GM12878 (cell line): ENCODE results near the gene TOPBP1. TPM values are rescaled to one million over a fixed set of nuclear protein-coding genes. Genes with fewer than 3 reads are reported as not detected.

Experiments
- ATAC-seq: fragments of 200-7000 bp; cut with Tn5 transposase; 3 replicates; pipeline ENCODE4 v1.9.1; 2020; ENCODE audit warnings: mild to moderate bottlenecking, moderate library complexity
- BruUV-seq: library from RNA; stranded (reverse); fragments of 400-500 nt; replicated peaks from 2 replicates; lab custom pipeline; 2021; lab: Mats Ljungman, UMichigan
- CTCF ChIA-PET: fragments of 300-600 bp; sonication (Branson Sonifier 250); formaldehyde crosslinking; extraction: SDS; loops from one replicate; lab custom pipeline; 2021; ENCODE audit warnings: inconsistent platforms; lab: Yijun Ruan, JAX
- POLR2A ChIA-PET: fragments of 350-600 bp; formaldehyde crosslinking; extraction: SDS; loops from one replicate; lab custom pipeline; 2021; ENCODE audit warnings: inconsistent platforms; lab: Charles Lee
- RAD21 ChIA-PET: fragments of 300-600 bp; sonication (Branson Sonifier 250); formaldehyde crosslinking; loops from one replicate; lab custom pipeline; 2023; ENCODE audit warnings: antibody characterized with exemption; ENCODE audit not compliant: unreplicated experiment; lab: Charles Lee
- SMC1A ChIA-PET: fragments of 300-600 bp; sonication (Branson Sonifier 250); formaldehyde crosslinking; loops from one replicate; lab custom pipeline; 2023; ENCODE audit not compliant: unreplicated experiment, uncharacterized antibody; lab: Charles Lee
- DNase-seq: peaks from one replicate; pipeline ENCODE4 v3.0.0-alpha.2; 2011; ENCODE audit warnings: low read depth, low spot score
- FAIRE-seq: peaks from 3 replicates; lab custom pipeline; 2011; peaks lifted over from hg19 to GRCh38; lab: Jason Lieb, UNC
- H2AFZ ChIP-seq: 2 replicates; pipeline ENCODE4 v1.6.0; 2011; ENCODE audit warnings: low read depth, low read length, control low read depth; ENCODE audit not compliant: control insufficient read depth
- H3K27ac ChIP-seq: 2 replicates; pipeline ENCODE4 v1.5.1; 2011; ENCODE audit warnings: control low read depth; ENCODE audit not compliant: control insufficient read depth, insufficient read depth
- H3K27me3 ChIP-seq, 2 experiments: replicated peaks in 1 of 2; 2 replicates each; pipeline versions ENCODE4 v1.6.0 to v1.6.1; 2011; ENCODE audit warnings: low read length in 1 of 2; ENCODE audit not compliant: control insufficient read depth in 2 of 2, insufficient read depth in 2 of 2
- H3K36me3 ChIP-seq, 2 experiments: 2 replicates each; pipeline ENCODE4 v1.5.1; 2011; ENCODE audit warnings: low read length in 1 of 2; ENCODE audit not compliant: control insufficient read depth in 2 of 2, insufficient read depth in 2 of 2
- H3K4me1 ChIP-seq: 2 replicates; pipeline ENCODE4 v1.6.1; 2011; ENCODE audit warnings: mild to moderate bottlenecking, low read length, moderate library complexity, mixed read lengths; ENCODE audit not compliant: control insufficient read depth, insufficient read depth
- H3K4me2 ChIP-seq: 2 replicates; pipeline ENCODE4 v1.6.0; 2011; ENCODE audit warnings: control low read depth; ENCODE audit not compliant: control insufficient read depth, insufficient read depth
- H3K4me3 ChIP-seq: fragments of 200-600 bp; sonication (generic); 2 replicates; pipeline ENCODE4 v1.5.1; 2016
- H3K79me2 ChIP-seq: 2 replicates; pipeline ENCODE4 v1.6.0; 2011; ENCODE audit warnings: low read length; ENCODE audit not compliant: control insufficient read depth, insufficient read depth
- H3K9ac ChIP-seq: 2 replicates; pipeline ENCODE4 v1.8.0; 2011; ENCODE audit warnings: low read length, control low read depth, mixed read lengths; ENCODE audit not compliant: control insufficient read depth, insufficient read depth
- H3K9me3 ChIP-seq: replicated peaks from 3 replicates; pipeline ENCODE4 v1.5.1; 2011; ENCODE audit warnings: mild to moderate bottlenecking, low read length; ENCODE audit not compliant: control insufficient read depth, insufficient read depth
- H4K20me1 ChIP-seq: 2 replicates; pipeline ENCODE4 v1.6.0; 2011; ENCODE audit not compliant: control insufficient read depth, insufficient read depth
- ASH2L ChIP-seq: fragments of 300-600, 200-600 bp; sonication (generic); IDR thresholded peaks from 2 replicates; pipeline ENCODE4 v1.6.1; 2017; ENCODE audit warnings: low read depth, mild to moderate bottlenecking, borderline replicate concordance
- IKZF2 ChIP-seq, 2 experiments: fragments of 450-650 bp; IDR thresholded peaks; 2 replicates each; pipeline ENCODE4 v1.6.1; 2017; ENCODE audit warnings: mild to moderate bottlenecking in 2 of 2, moderate library complexity in 2 of 2
- NFXL1 ChIP-seq: fragments of 450-650 bp; IDR thresholded peaks from 2 replicates; pipeline ENCODE4 v1.6.1; 2017; ENCODE audit warnings: antibody characterized with exemption, mild to moderate bottlenecking, borderline replicate concordance
- PAX8 ChIP-seq: fragments of 450-650 bp; IDR thresholded peaks from 2 replicates; pipeline ENCODE4 v1.6.1; 2017; ENCODE audit warnings: mild to moderate bottlenecking, moderate library complexity
- RAD51 ChIP-seq: fragments of 450-650 bp; IDR thresholded peaks from 2 replicates; pipeline ENCODE4 v1.6.1; 2016; ENCODE audit warnings: moderate library complexity, mild to moderate bottlenecking, inconsistent platforms
- REST ChIP-seq: IDR thresholded peaks from 2 replicates; pipeline ENCODE4 v1.6.1; 2012; ENCODE audit warnings: mild to moderate bottlenecking, low read depth, low read length
- SRF ChIP-seq, 2 experiments: IDR thresholded peaks; 2 replicates each; pipeline ENCODE4 v1.6.1; 2011; ENCODE audit warnings: low read depth in 2 of 2, low read length in 2 of 2, mild to moderate bottlenecking in 1 of 2, moderate library complexity in 1 of 2
- TCF12 ChIP-seq: IDR thresholded peaks from 2 replicates; pipeline ENCODE4 v1.6.1; 2011; ENCODE audit warnings: low read depth, mild to moderate bottlenecking, low read length
- YY1 ChIP-seq: IDR thresholded peaks from 2 replicates; pipeline ENCODE4 v1.6.1; 2011; ENCODE audit warnings: low read depth, mild to moderate bottlenecking, low read length
- WGBS: methylation state at CpG from one replicate; pipeline ENCODE4 v1.1.6; 2016; ENCODE audit warnings: low lambda C conversion rate; ENCODE audit not compliant: insufficient replicate concordance, insufficient coverage; ENCODE audit errors: missing lambda C conversion rate; 5-methylcytosine and 5-hydroxymethylcytosine counted together
- in situ Hi-C: fragments of 300-500 bp; cut with MboI; formaldehyde crosslinking; loops from 9 replicates; pipeline ENCODE4 v1.14.3; 2018; ENCODE audit warnings: mixed read lengths
- intact Hi-C: fragments of 100-400 bp; cut with micrococcal nuclease; formaldehyde crosslinking; loops from one replicate; pipeline ENCODE4 v1.14.2; 2022; ENCODE audit not compliant: unreplicated experiment
- polyA plus RNA-seq, 11 experiments: library from polyadenylated mRNA; depleted of rRNA in 4 of 11; unstranded in 6 of 11; stranded (reverse) in 5 of 11; fragments of >200 nt; fragmentation: Nextera tagmentation in 4 of 11; fragmentation: Illumina TruSeq in 1 of 11; extraction: Ambion mirVana in 4 of 11; extraction: Trizol in 1 of 11; gene quantifications; 1 replicate in 1 of 11; 2 replicates in 10 of 11; pipeline versions ENCODE4 v1.2.1 to v1.2.3, GENCODE V29; 2011 to 2016; ENCODE audit warnings: inconsistent platforms in 2 of 11, missing spikeins in 2 of 11, low read depth in 1 of 11
- total RNA-seq, 4 experiments: library from RNA; depleted of rRNA in 3 of 4; stranded (reverse); fragments of >200 nt in 3 of 4; fragmentation: Illumina TruSeq in 1 of 4; extraction: Trizol in 1 of 4; gene quantifications; 2 replicates each; pipeline versions ENCODE4 v1.2.1 to v1.2.3, GENCODE V29; 2013 to 2021
- TF ChIP-seq, protein P1 (sequence below): fragments of 450-650 bp; IDR thresholded peaks from 2 replicates; pipeline ENCODE4 v1.6.1; 2017; ENCODE audit warnings: borderline replicate concordance

TOPBP1 gene
- total and polyA plus RNA-seq, 10 of the 15 experiments (the other 5 are each of a cell fraction or from before 2014, with no cell fraction given): 18.3 to 99.3 (median 61.5) TPM

DNA sequence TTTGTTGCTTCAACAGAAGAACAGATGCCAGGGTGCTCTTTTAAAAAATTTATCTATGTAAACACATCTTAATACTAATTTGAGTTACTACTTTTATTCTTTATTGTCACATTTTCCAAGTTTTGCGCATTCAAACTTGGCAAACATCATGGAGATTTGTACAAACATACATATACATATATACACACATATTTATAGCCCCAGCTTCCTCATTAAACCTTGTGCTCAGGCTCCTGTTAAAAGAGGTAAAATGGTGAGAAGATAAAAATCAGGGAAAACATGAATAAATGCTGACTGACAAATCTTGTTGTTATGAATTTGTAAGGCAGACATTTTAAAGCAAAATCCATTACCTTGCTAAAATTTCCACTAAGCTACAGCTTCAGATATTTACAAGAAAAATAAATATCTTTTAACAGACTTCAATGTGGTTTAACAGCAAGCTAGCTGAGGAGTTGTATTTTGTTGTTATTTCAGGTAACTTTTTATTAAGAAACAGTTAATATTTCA is 61.1 kb downstream of the TOPBP1 start:
- H3K9me3 ChIP-seq: no peaks in the 10 kb centered on the region
- 100% methylated on average over 1 of the region's 1 CpG for WGBS
- H3K27me3 ChIP-seq: no peaks in the 10 kb centered on the region
- SMC1A ChIA-PET: interaction anchor here (1.0 to 2.3 kb wide), 2 partner anchors 22 to 112 kb away, joined by 3 to 5 read pairs; no protein-coding TSS in a partner anchor
- no peak for FAIRE-seq
- no peaks in the 10 kb centered on the region for H3K79me2 ChIP-seq
- intact Hi-C loops: no loop called here
- ATAC-seq: no peak
- TSS peak; percentile 45 for BruUV-seq
- in situ Hi-C loops: no loop called here
- H3K27ac ChIP-seq: no peak overlapping the region
- RAD21 ChIA-PET: no interaction called here
- no peak overlapping the region for H3K4me2 ChIP-seq
- H4K20me1 ChIP-seq: no peaks in the 10 kb centered on the region
- POLR2A ChIA-PET: no interaction called here
- no peak overlapping the region for H3K9ac ChIP-seq
- H3K4me3 ChIP-seq: no peak overlapping the region
- no peak overlapping the region for H2AFZ ChIP-seq
- no peak for DNase-seq
- TF ChIP-seq, protein P1, sequence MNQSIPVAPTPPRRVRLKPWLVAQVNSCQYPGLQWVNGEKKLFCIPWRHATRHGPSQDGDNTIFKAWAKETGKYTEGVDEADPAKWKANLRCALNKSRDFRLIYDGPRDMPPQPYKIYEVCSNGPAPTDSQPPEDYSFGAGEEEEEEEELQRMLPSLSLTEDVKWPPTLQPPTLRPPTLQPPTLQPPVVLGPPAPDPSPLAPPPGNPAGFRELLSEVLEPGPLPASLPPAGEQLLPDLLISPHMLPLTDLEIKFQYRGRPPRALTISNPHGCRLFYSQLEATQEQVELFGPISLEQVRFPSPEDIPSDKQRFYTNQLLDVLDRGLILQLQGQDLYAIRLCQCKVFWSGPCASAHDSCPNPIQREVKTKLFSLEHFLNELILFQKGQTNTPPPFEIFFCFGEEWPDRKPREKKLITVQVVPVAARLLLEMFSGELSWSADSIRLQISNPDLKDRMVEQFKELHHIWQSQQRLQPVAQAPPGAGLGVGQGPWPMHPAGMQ: no peak
- TF ChIP-seq YY1 (no peak), RAD51 (no peak), IKZF2 (IDR thresholded peaks at IDR 0.05) (no peak), ASH2L (no peak), REST (no peak), NFXL1 (no peak), SRF (IDR thresholded peaks at IDR 0.05; ENCODE audit: low read depth in 2 of 2, low read length in 2 of 2) (no peak), PAX8 (no peak), TCF12 (no peak)
- TF ChIP-seq, all 136 proteins: peak for 0
- peaks cover 0 to 8% of the 10 kb centered on the region in 2 experiments; a peak in 2 of 4 replicates for H3K36me3 ChIP-seq
- no peaks in the 10 kb centered on the region for H3K4me1 ChIP-seq
- CTCF ChIA-PET: interaction anchor here (1.4 kb wide), 1 partner anchor 20 kb away, joined by 4 read pairs; no protein-coding TSS in a partner anchor
